Stimulated activated CD8-positive, alpha-beta memory T cell treated with anti-CD3 and anti-CD28 coated beads, Interleukin-7, amount 100 ng/mL, for 1 hour (primary cell): Measurements from ENCODE around the gene SCGB1C1.

Experiments
- DNase-seq, 2 donors: peaks; one replicate each; pipeline ENCODE4 v3.0.0-alpha.2; 2020; ENCODE audit warnings: low read depth in 2 of 2

Gene SCGB1C1

DNA sequence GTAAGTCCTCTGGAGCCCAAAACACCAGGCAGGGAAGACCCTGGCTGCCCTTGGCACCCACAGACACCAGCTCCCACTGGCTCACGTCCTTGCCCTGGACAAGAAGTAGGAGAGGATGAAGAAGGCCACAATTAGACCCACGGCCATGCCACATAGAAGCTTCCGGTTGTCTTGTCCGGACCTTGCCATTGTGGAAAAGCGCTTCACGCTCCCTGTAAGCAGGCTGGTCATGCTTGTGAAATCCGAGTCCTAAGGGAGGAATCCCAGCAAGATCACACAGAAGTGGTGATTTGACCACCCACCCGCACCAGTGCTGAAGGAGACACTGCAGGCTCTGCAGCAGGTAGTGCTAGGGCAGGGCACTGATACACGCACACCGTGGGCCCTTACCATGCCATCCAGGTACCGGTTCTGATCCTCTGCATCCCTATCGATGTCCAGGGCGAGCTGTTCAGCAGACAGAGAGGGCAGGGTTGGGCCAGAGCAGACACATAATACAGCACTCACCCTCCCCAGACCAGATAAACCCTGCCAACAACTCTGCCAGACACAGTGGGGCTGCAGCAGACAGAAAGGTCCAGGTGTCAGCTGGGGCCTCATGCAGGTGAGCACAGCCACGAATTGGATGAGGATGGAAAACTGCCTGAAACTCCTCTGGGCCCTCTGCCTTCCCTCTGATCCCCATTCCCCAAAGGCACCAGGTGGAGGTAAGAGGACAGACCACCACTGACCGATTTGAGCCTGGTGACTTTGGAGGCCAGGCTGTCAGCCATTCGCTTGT lies 12.5 kb downstream of the SCGB1C1 start:
- DNase-seq, result no peak

DNA sequence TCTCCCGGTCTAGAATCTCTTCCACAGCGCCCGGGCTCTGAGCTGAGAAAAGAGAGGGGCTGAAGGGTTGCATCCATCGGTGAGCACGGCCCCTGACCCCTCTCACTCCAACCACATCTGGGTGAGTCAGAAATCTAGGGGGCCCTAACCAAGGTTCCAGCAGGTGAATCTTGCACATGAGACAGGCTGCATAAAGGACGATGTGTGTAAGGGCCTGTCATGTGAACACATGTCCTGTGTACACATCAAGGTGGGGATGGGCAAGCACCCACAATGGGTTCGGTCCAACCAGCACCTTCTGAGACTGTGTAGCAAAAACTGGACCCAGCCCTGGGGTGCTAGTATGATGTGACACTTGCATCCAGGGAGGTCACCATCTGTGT lies 13.1 kb downstream of the SCGB1C1 start:
- DNase-seq, result no peak

DNA sequence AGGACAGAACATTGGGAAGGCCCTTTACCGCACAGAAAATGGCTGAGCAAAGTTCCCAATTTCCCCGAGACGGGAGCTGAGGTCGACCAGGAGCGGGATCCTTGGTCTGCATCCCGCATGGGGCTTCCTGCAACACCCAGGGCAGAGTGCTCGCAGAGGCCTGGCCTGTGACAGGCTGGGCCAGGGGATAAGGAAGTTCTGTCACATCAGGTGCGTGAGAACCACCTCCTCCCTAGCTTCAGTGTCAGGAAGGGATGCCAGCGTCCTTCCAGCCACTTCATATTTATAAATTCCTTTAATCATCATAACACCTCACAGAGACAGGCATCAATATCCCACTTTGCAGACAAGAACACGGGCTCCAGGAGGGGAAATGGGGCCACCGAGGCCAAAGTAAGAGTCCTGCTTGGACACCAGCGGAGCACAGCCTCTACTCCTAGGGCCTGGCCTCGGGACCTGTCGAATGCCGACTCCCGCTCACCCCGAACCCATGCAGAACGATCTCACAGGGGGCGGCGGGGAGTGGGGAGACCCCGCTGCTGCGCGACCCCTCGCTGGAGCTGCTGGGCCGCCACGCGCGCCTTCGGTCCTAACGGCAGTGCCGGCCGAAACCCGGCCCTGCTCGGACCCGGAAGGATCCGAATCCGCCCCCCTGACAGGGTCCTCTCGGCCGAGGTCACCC lies 13.8 kb downstream of the SCGB1C1 start:
- no peak for DNase-seq

DNA sequence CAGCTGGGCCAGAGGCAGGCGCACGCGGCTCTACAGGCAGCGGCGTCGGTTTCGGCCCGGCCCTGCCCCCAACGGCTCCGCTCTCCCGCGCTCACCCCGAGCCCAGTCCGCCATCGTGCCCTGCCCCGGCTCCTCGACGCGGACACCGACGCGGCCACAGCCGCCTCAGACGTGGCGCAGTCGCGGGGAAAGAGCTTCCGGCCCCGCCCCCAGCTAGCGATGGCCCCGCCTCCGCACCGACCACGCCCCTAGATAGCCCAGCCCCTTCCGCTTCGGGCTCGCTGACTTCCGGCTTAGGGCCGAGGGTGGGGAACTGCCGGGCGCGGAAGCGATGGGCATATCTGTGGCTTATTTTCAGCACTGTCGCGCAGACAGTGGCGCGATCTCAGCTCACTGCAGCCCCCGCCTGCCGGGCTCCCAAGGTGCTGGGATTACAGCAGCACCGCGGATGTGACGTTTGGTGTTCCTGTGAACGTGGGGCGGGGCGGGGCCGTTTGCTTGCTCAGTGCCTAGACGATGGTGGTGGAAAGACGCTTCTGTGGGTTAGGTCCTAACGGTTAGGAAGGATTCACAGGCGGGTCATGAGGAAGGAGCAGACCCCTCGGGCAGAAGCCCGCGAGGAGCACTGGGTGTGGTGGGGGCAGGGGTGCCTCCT lies 14.5 kb downstream of the SCGB1C1 start, which contains the start of the genes BET1L and RIC8A:
Gene BET1L (minus strand): TSS at position 192 of the 655 bp plus-strand sequence. CDS start 78 bp downstream, at position 114.
Gene RIC8A (plus strand): TSS at position 501 of the 655 bp plus-strand sequence. CDS start 1,147 bp downstream, outside the sequence.
- peak; percentile 91 to 98 for DNase-seq

DNA sequence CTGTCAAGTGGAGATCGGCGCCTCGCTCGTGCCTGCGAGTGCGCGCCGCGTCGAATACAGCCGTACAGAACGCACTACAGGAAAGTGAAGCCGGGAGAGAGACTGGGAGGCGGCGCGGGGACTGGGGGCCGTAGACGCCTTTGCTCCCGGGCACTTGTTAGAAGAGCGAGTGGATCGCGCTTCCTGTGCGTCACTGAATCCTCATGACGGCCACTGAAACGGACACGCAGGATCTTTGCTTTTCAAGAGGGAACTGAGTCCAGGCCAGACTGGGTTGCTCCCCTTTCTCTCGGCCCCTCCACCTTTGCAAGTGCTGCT lies 14.9 kb downstream of the SCGB1C1 start:
- DNase-seq, result no peak

DNA sequence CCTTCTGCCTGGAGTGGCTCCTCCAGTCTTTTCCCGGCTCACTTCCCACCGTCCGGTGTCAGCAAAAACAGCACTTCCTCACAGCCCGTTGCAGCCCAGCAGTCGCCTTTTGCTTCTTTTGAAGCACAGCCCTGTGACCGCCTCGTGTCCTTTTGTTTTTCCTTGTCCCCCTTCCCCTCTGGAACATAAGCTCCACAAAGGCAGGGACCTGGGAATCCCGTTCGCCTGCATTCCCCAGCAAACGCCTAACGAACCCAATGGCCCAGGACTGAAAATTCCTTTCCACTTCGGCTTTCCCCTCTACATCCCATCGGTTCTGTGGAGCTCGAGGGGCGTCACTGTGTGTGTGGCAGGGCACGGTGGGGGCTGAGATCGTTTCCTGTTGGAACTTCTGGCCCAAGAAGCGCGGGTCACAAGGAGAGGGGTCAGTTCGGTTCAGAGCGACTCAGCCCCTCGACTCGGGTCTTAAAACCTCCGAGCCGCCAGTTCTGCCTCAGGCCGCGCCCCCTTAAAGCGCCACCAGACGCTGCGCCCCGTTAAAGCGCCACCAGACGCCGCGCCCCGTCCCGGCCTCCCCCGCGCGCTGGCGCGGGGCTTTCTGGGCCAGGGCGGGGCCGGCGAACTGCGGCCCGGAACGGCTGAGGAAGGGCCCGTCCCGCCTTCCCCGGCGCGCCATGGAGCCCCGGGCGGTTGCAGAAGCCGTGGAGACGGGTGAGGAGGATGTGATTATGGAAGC lies 15.5 kb downstream of the SCGB1C1 start:
- DNase-seq, result peak; percentile 60 to 63

DNA sequence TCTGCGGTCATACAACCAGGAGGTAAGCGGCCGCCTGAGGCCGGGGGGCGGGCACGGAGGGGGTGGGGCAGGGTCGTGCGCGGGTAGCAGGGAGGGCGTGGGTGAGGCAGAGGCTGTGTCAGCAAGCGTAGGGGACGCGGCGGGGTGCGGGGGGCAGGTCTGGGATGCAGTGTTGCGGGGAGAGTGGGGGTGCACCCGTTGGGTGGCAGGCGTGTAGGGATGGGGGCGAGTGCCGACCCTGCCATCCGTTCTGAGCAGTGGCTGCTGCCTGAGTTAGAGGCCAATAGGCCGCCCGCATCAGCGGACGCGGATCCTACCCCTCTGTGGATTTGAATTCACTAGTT lies 16.0 kb downstream of the SCGB1C1 start:
- no peak for DNase-seq

DNA sequence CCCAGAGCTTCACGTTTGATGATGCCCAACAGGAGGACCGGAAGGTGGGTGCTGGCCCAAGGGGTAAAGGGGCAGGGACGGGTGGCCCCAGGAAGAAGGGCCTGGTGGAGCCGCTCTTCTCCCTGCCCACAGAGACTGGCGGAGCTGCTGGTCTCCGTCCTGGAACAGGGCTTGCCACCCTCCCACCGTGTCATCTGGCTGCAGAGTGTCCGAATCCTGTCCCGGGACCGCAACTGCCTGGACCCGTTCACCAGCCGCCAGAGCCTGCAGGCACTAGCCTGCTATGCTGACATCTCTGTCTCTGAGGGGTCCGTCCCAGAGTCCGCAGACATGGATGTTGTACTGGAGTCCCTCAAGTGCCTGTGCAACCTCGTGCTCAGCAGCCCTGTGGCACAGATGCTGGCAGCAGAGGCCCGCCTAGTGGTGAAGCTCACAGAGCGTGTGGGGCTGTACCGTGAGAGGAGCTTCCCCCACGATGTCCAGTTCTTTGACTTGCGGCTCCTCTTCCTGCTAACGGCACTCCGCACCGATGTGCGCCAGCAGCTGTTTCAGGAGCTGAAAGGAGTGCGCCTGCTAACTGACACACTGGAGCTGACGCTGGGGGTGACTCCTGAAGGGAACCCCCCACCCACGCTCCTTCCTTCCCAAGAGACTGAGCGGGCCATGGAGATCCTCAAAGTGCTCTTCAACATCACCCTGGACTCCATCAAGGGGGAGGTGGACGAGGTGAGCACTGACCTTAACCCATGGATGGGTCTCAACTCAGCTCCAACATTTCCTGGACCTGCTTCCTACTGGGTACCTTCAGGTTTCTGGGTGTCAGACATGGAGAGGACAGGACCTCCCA lies 16.6 kb downstream of the SCGB1C1 start:
- no peak for DNase-seq

DNA sequence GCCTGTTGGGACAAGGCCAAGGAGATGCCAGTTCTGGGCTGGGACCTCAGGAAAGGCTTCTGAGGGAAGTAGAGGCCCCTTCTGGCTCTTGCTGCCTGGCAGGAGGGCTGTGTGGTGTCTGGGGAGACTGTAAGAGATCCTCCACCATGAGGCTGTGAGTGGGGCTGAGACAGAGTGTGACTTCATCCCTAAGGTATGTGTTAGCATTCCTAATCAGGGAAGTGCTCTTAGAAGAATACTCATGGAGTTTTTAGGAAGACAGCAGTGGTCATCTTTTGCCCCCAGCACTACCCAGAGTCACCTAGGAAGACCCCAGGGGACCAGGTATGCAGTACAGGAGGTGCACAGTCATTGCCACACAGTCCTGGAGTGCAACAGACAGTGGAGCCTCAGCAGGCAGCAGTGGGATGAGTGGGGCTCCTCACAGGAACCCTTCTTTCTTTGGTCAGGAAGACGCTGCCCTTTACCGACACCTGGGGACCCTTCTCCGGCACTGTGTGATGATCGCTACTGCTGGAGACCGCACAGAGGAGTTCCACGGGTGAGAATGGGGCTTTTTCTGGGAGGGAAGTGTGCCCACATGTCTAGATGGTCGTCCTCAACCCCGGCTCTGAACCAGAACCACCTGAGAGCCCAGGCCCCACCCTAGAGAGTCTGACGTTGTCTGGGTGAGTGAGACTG lies 17.4 kb downstream of the SCGB1C1 start:
- DNase-seq, result no peak

DNA sequence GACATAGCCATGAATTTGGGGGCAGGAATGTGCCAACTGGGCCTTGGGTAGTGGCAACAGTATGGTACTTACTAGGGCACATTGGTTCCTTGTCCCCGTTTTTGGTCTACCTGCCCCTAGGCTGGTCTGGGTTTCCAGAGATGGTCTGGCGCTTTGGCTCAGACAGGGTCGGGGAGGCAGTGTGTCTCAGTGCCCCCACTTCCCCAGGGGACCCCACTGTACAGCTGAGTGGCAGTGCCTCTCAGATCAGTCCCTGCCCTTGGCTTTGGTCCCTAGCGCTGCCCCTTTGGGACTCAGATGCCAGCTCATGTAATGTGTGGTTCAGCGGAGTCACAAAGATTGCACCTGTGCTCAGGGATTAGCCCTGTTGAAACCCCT lies 17.9 kb downstream of the SCGB1C1 start:
- no peak for DNase-seq

DNA sequence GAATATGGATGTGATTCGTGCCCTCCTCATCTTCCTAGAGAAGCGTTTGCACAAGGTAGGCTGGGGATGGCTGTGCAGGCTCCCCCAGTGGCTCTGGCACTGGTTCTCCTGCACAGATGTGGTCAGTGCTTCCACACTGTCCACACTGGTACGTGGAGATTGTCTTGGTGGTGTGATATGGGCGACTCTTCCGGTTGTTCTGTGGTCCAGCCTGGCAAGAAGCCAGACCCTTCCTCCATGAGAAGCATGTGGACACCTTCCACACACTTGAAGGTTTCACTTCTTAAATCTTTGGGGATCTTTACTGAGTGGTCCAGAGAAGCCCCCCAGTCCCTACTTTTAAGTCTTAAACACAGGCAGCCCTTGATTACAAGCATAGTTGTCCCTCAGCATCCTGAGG lies 18.4 kb downstream of the SCGB1C1 start:
- no peak for DNase-seq

DNA sequence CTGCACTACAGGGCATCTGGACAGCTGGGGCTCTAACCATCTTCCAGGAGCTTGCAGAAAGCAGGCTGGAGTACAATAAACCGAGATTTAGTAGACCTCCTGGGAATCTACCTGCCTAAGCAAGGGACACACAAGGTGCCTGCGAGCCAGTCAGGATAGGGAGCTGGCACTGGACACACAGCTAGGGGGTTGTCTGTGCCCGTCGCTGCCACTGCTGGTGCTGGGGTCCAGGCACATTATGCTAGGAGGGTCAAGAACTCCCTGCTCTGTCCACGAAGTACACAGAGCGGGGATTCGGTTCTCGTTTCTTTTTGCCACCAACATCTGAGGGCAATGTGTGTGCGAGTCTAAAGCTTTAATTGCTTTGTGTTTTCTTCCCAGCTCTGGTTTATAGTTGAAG lies 18.9 kb downstream of the SCGB1C1 start:
- DNase-seq, result no peak

DNA sequence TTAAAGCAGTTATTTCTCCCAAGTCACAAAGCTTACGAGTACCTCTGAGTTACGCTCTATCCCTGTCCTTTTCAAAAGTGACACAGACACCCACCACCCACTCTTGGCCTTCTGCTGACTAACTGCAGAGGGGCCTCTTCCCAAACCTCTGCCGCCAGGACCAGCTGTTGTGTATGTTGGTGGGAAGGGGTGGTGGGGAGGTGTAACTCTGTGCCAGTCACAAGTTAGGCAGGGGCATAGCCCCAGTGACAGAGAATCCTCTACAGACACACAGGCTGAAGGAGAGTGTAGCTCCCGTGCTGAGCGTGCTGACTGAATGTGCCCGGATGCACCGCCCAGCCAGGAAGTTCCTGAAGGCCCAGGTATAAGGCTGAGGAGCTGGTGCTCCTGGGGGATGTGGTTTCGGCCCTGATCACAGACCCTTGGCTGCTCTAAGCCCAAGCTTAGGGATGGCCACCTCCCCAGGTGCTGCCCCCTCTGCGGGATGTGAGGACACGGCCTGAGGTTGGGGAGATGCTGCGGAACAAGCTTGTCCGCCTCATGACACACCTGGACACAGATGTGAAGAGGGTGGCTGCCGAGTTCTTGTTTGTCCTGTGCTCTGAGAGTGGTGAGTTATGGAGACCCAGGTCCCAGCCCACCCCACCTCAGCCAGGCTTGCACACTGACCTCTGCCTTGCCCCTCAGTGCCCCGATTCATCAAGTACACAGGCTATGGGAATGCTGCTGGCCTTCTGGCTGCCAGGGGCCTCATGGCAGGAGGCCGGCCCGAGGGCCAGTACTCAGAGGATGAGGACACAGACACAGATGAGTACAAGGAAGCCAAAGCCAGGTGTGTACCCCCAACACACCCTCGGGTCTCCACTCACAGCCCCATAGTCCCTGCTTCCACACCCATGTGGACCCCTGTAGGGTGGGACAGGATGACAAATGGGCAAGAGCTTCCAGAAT lies 19.5 kb downstream of the SCGB1C1 start:
- no peak for DNase-seq

DNA sequence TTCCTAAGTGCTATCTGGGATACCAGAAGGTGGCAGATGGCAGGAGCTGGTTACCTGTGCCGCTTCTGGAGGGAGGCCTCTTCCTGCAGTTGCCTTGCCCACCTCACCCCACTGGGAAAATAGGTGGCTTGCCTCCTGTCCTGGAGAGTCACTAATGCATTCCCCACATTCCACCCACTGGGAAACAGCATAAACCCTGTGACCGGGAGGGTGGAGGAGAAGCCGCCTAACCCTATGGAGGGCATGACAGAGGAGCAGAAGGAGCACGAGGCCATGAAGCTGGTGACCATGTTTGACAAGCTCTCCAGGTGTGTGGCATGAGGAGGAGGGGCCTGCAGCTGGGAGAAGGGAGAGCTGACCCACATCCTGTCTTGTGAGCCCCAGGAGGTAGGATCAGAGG lies 20.2 kb downstream of the SCGB1C1 start:
- no peak for DNase-seq

DNA sequence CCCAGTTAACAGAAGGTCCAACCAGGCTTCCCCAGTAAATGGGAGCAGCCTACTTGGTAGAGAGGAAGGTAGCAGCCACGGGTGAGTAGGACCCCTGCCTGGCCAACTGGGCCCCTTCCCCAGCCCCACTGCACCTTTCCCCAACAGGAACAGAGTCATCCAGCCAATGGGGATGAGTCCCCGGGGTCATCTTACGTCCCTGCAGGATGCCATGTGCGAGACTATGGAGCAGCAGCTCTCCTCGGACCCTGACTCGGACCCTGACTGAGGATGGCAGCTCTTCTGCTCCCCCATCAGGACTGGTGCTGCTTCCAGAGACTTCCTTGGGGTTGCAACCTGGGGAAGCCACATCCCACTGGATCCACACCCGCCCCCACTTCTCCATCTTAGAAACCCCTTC lies 21.2 kb downstream of the SCGB1C1 start:
- no peak for DNase-seq

DNA sequence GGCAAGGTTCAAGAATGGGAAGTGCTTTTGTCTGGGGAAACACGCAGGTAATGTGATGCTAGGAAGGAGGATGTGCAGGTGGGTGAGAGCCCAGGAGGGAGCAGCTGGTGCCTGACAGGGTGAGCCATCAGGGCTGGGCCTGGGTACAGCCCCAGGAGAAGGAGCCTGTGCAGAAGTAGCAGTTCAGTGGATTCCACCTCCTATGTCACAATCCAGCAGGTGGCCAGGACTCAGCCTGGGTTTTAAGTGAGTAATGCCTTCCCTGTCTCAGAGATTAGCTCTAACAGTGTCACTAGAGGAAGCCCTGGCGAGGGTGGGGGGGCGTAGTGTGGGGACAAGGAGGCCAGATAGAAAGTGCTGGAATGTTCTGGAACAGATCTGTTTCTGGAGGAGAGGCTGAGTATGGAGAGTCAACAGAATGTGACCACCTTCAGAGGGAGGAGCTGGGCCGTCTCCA lies 22.7 kb downstream of the SCGB1C1 start:
- no peak for DNase-seq

DNA sequence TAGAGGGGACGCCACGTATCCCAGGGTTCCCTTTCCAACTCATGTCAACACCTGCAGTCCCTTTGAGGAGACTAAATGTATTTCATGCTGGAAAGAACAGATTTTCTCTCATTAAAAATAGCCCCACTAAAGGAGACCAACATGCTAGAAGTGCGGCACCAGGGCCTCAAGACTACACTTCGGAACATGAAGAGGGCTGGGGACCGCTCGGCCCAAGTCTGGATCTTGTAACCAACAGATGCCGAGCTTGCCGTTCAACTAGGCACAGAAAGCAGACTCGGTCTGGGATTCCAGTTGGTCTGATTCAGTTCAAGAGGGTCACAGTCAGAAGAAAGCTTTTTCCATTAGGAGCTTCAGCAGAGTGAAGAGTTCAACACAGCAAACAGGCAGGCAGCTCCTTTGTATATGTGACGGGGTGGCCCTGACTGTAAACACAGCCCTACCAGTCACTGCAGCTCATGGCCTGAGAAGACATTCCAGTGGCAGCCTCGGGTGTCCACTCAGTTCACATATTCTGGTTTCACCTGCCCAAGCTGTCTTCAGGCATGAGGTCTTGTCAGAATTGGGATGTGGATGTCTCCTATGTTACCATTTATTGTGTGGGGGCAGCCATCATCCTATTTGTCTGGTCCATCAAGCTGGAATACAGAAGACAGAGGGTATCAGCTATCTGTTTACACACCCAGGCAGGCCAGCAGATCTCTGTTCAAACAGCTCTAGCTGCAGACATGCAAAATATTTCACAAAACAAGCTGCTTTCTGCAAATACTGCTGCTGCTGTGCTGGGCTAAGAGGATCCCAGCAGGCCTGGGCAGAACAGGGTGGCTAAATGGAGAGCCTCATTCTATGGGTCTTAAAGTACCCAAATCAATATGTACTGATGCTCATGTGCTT lies 23.4 kb downstream of the SCGB1C1 start:
- DNase-seq, result no peak

DNA sequence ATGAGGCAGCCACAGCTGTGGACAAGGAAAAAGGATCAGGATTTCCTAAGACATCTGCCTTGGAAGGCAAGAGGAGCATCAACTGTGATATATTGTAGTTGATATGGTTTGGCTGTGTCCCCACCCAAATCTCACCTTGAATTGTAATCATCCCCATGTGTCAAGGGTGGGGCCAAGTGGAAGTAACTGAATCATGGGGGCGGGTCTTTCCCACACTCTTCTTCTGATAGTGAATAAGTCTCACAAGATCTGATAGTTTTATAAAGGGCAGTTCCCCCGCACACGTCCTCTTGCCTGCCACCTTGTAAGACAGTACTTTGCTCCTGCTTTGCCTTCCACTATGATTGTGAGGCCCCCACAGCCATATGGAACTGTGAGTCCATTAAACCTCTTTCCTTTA lies 24.8 kb downstream of the SCGB1C1 start:
- no peak for DNase-seq
